OCI-LY1 (cell line): ENCODE measurements around the gene SLC38A3.

ENCODE experiments used
- H2AFZ ChIP-seq: fragments of 200-600 bp; sonication (generic), shearing (Covaris generic); 2 replicates; pipeline ENCODE4 v1.6.0; 2014; ENCODE audit warnings: antibody characterized with exemption, mild to moderate bottlenecking, low read length
- H3F3A ChIP-seq: fragments of 200-600 bp; sonication (generic), shearing (Covaris generic); 2 replicates; pipeline ENCODE4 v1.6.0; 2014; ENCODE audit warnings: mild to moderate bottlenecking, antibody characterized with exemption, low read length, moderate library complexity; ENCODE audit not compliant: insufficient read depth
- H3K27ac ChIP-seq: fragments of 200-600 bp; sonication (generic); 2 replicates; pipeline ENCODE4 v1.5.1; 2014; ENCODE audit warnings: low read length, mixed run types, mild to moderate bottlenecking, low read depth; ENCODE audit not compliant: poor library complexity, severe bottlenecking
- H3K27me3 ChIP-seq: fragments of 200-600 bp; sonication (generic); 2 replicates; pipeline ENCODE4 v1.6.0; 2014; ENCODE audit warnings: antibody characterized with exemption, mild to moderate bottlenecking, low read length, moderate library complexity; ENCODE audit not compliant: insufficient read depth
- H3K36me3 ChIP-seq: fragments of 200-600 bp; sonication (generic); 2 replicates; pipeline ENCODE4 v1.6.1; 2014; ENCODE audit warnings: mild to moderate bottlenecking, antibody characterized with exemption, low read length, moderate library complexity, mixed read lengths; ENCODE audit not compliant: insufficient read depth
- H3K4me1 ChIP-seq: fragments of 200-600 bp; sonication (generic); 2 replicates; pipeline ENCODE4 v1.5.1; 2014; ENCODE audit warnings: mild to moderate bottlenecking, low read length, moderate library complexity; ENCODE audit not compliant: insufficient read depth, severe bottlenecking
- H3K4me2 ChIP-seq: fragments of 200-600 bp; sonication (generic), shearing (Covaris generic); 2 replicates; pipeline ENCODE4 v1.6.1; 2014; ENCODE audit warnings: low read length
- H3K4me3 ChIP-seq: fragments of 200-600 bp; sonication (generic); 2 replicates; pipeline ENCODE4 v1.5.1; 2014; ENCODE audit warnings: low read length, low read depth, mild to moderate bottlenecking, mixed read lengths; ENCODE audit not compliant: poor library complexity, severe bottlenecking
- H3K79me2 ChIP-seq: fragments of 200-600 bp; shearing (Covaris generic); 2 replicates; pipeline ENCODE4 v1.6.1; 2016; ENCODE audit warnings: mixed run types, low read length, mixed read lengths; ENCODE audit not compliant: insufficient read depth
- H3K9ac ChIP-seq: fragments of 200-600 bp; sonication (generic), shearing (Covaris generic); 2 replicates; pipeline ENCODE4 v1.6.1; 2014; ENCODE audit warnings: mild to moderate bottlenecking, low read length, mixed read lengths
- H3K9me2 ChIP-seq: fragments of 200-600 bp; sonication (generic), shearing (Covaris generic); 2 replicates; pipeline ENCODE4 v1.6.1; 2014; ENCODE audit warnings: low read depth, mild to moderate bottlenecking, low read length, mixed read lengths
- H3K9me3 ChIP-seq: fragments of 200-600 bp; shearing (Covaris generic); 2 replicates; pipeline ENCODE4 v1.6.1; 2014; ENCODE audit warnings: low read length, mixed read lengths
- H4K20me1 ChIP-seq: fragments of 200-600 bp; sonication (generic), shearing (Covaris generic); 2 replicates; pipeline ENCODE4 v1.6.0; 2016; ENCODE audit warnings: mild to moderate bottlenecking, low read length; ENCODE audit not compliant: insufficient read depth
- EZH2 ChIP-seq: fragments of 200-600 bp; sonication (generic), shearing (Covaris generic); IDR thresholded peaks from 2 replicates; pipeline ENCODE4 v1.8.0; 2017; ENCODE audit warnings: borderline replicate concordance, mixed run types, mild to moderate bottlenecking, antibody characterized with exemption, low read length, moderate library complexity, mixed read lengths
- TF ChIP-seq, protein P1 (sequence below): fragments of 200-600 bp; sonication (generic), shearing (Covaris generic); IDR thresholded peaks from 2 replicates; pipeline ENCODE4 v1.5.1; 2017; ENCODE audit warnings: mild to moderate bottlenecking, antibody characterized with exemption, low read length, moderate library complexity, mixed read lengths

Gene SLC38A3

GRCh38 chr3:50179710-50180109 lies 25.4 kb upstream of the SLC38A3 start:
- Histone ChIP-seq H3K27ac (no peak overlapping the region), H3K4me3 (no peak overlapping the region), H3K36me3 (no peaks in the 10 kb centered on the region), H3F3A (no peaks in the 10 kb centered on the region), H3K79me2 (no peaks in the 10 kb centered on the region), H4K20me1 (no peaks in the 10 kb centered on the region), H3K4me2 (no peak overlapping the region), H3K9me2 (no peaks in the 10 kb centered on the region), H3K4me1 (no peaks in the 10 kb centered on the region), H3K27me3 (no peaks in the 10 kb centered on the region; the same call in 1 of the 2 replicates), H3K9ac (no peak overlapping the region), H2AFZ (no peak overlapping the region), H3K9me3 (no peaks in the 10 kb centered on the region)
- no peak for TF ChIP-seq EZH2
- TF ChIP-seq, protein P1, sequence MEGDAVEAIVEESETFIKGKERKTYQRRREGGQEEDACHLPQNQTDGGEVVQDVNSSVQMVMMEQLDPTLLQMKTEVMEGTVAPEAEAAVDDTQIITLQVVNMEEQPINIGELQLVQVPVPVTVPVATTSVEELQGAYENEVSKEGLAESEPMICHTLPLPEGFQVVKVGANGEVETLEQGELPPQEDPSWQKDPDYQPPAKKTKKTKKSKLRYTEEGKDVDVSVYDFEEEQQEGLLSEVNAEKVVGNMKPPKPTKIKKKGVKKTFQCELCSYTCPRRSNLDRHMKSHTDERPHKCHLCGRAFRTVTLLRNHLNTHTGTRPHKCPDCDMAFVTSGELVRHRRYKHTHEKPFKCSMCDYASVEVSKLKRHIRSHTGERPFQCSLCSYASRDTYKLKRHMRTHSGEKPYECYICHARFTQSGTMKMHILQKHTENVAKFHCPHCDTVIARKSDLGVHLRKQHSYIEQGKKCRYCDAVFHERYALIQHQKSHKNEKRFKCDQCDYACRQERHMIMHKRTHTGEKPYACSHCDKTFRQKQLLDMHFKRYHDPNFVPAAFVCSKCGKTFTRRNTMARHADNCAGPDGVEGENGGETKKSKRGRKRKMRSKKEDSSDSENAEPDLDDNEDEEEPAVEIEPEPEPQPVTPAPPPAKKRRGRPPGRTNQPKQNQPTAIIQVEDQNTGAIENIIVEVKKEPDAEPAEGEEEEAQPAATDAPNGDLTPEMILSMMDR: no peak

- H3K27ac ChIP-seq: no peak overlapping the region
- no peaks in the 10 kb centered on the region for H3K9me2 ChIP-seq
- H3K4me2 ChIP-seq: no peak overlapping the region
- no peaks in the 10 kb centered on the region; the same call in 1 of the 2 replicates for H3K27me3 ChIP-seq
- no peak overlapping the region for H2AFZ ChIP-seq
- H3K36me3 ChIP-seq: no peaks in the 10 kb centered on the region
- H3K4me3 ChIP-seq: no peak overlapping the region
- no peaks in the 10 kb centered on the region for H3K79me2 ChIP-seq
- no peak overlapping the region for H3K9ac ChIP-seq
- no peak for TF ChIP-seq EZH2
- TF ChIP-seq, protein P1: no peak
- H3K9me3 ChIP-seq: no peaks in the 10 kb centered on the region
- H4K20me1 ChIP-seq: no peaks in the 10 kb centered on the region
- no peaks in the 10 kb centered on the region for H3F3A ChIP-seq
- H3K4me1 ChIP-seq: no peaks in the 10 kb centered on the region
Observed at GRCh38 chr3:50181985-50182384, 23.1 kb upstream of the SLC38A3 start.

- H3K4me1 ChIP-seq: no peaks in the 10 kb centered on the region
- no peaks in the 10 kb centered on the region for H3K9me3 ChIP-seq
- no peaks in the 10 kb centered on the region for H3K79me2 ChIP-seq
- H3K9ac ChIP-seq: no peak overlapping the region
- no peak overlapping the region for H3K4me2 ChIP-seq
- H2AFZ ChIP-seq: no peak overlapping the region
- no peaks in the 10 kb centered on the region for H3K9me2 ChIP-seq
- no peaks in the 10 kb centered on the region for H4K20me1 ChIP-seq
- TF ChIP-seq, protein P1: no peak
- no peak for TF ChIP-seq EZH2
- H3K4me3 ChIP-seq: no peak overlapping the region
- H3K27ac ChIP-seq: no peak overlapping the region
- no peaks in the 10 kb centered on the region for H3K36me3 ChIP-seq
- H3F3A ChIP-seq: no peaks in the 10 kb centered on the region
- no peaks in the 10 kb centered on the region for H3K27me3 ChIP-seq
Observed at GRCh38 chr3:50182533-50183099, 22.5 kb upstream of the SLC38A3 start.
